ENCODE data around the gene KIRREL3. TPM values are rescaled to one million over a fixed set of nuclear protein-coding genes. Genes with fewer than 3 reads are reported as not detected.

Gene KIRREL3
- total RNA-seq, 4 donors from 2014 or later: 0.19 TPM; not detected in 3

DNA sequence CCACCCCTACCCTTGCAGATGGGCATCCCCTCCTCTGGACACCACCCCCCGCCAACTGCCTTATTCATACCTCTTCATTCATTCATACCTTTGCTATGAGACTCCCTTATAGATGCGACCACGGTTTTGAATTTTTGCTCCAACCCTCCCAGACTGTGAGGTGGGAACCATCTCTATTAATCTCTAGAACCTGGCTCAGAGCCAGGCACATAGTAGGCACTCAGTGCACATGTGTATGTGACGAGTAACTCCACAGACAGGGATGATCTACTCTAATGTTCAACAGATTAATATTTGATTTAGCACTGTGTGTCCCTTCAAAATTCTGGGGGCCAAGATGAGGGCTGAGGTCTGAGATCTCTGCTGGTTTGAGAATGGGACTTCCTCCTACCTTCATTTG is 424.7 kb downstream of the KIRREL3 start:
- Histone ChIP-seq H3K36me3 (no peaks in the 10 kb centered on the region), H3K9me3 (no peaks in the 10 kb centered on the region), H3K4me3 (no peak overlapping the region), H3K27me3 (peaks cover 0 to 88% (median 0%) of the 10 kb centered on the region in 4 donors), H3K27ac (no peak overlapping the region), H3K4me1 (no peaks in the 10 kb centered on the region)
- intact Hi-C loops (cut with DNase I): no loop called here
- WGBS, 2 donors: 72 to 77% methylated on average over 4 of the region's 4 CpGs
- TF ChIP-seq CTCF (IDR thresholded peaks at IDR 0.05): no peak
- TF ChIP-seq POLR2A (IDR thresholded peaks at IDR 0.05): no peak
- no peak for DNase-seq

DNA sequence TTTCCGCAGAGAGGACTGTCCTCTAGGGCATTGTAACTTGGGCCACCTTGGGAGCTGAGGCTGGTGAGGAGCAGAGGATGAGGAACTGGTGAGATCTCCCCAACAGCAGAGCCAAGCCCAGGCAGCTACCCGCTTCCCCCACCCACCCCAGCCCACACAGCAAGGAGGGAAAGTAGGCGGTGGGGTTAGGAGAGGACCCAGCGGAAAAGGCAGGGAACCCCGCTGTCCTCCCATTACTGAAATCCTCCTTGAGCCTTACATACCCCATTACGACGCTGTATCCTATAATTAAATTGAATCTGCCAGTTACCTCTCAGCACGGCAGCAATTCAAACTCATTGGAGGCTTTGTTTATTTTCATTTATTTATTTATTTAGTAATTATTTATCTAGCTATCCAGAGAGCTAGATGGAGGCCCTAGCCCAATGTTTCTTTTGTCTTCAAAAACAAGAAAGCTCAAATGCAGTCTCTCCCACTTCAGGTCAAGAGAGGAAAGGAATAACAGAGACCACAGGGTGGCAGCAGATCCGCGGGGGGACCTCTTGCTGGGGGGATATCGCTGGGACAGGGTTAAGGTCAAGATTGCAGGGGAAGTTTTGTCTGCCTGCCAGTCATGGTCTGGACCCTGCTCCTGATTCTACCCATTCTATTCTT is 427.1 kb downstream of the KIRREL3 start:
- intact Hi-C loops (cut with DNase I): no loop called here
- H3K27ac ChIP-seq: no peak overlapping the region
- H3K27me3 ChIP-seq: peaks cover 0 to 85% (median 0%) of the 10 kb centered on the region in 4 donors
- no peak for DNase-seq
- no peaks in the 10 kb centered on the region for H3K9me3 ChIP-seq
- TF ChIP-seq CTCF (IDR thresholded peaks at IDR 0.05) (no peak), POLR2A (IDR thresholded peaks at IDR 0.05) (no peak)
- H3K4me1 ChIP-seq: no peaks in the 10 kb centered on the region
- WGBS, 2 donors: 29 to 44% methylated on average over 8 to 9 of the region's 11 CpGs
- no peak overlapping the region for H3K4me3 ChIP-seq
- H3K36me3 ChIP-seq: no peaks in the 10 kb centered on the region

DNA sequence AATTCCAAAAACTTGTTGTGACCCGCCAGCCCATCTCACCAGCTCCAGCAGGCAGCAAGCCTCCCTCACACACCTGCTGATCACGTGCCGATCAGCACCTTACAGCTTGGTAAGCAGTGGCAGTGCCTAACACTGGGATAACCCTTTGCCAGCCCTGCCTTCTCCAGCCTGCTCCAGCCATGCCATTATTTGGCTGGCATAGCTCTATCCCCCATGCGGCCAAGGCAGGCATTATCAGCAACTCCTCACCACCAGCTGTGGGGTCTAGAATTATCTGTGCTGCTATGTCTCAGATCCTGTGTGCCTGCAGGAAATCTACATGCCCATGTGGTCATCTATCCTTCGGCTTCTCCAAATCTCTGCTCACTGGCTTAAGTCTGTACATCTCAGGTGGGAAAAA is 430.1 kb downstream of the KIRREL3 start:
- no peaks in the 10 kb centered on the region for H3K4me1 ChIP-seq
- WGBS, 2 donors: 50 to 72% methylated on average over 5 of the region's 5 CpGs
- intact Hi-C loops (cut with DNase I): no loop called here
- no peaks in the 10 kb centered on the region for H3K36me3 ChIP-seq
- TF ChIP-seq CTCF (IDR thresholded peaks at IDR 0.05) (no peak), POLR2A (IDR thresholded peaks at IDR 0.05) (no peak)
- H3K27ac ChIP-seq: no peak overlapping the region
- no peaks in the 10 kb centered on the region for H3K9me3 ChIP-seq
- H3K4me3 ChIP-seq: no peak overlapping the region
- peaks cover 0 to 88% (median 0%) of the 10 kb centered on the region in 4 donors for H3K27me3 ChIP-seq
- DNase-seq: no peak

- TF ChIP-seq CTCF (IDR thresholded peaks at IDR 0.05) (no peak), POLR2A (IDR thresholded peaks at IDR 0.05) (no peak)
- WGBS, 2 donors: 33 to 50% methylated on average over 1 to 2 of the region's 4 CpGs
- H3K36me3 ChIP-seq: no peaks in the 10 kb centered on the region
- H3K27me3 ChIP-seq: peaks cover 0 to 95% (median 0%) of the 10 kb centered on the region in 4 donors
- DNase-seq: no peak
- H3K27ac ChIP-seq: no peak overlapping the region
- no peaks in the 10 kb centered on the region for H3K9me3 ChIP-seq
- no peaks in the 10 kb centered on the region for H3K4me1 ChIP-seq
- intact Hi-C loops (cut with DNase I): no loop called here
- H3K4me3 ChIP-seq: no peak overlapping the region
Measured at GRCh38 chr11:126567419-126567818, 433.2 kb downstream of the KIRREL3 start.

DNA sequence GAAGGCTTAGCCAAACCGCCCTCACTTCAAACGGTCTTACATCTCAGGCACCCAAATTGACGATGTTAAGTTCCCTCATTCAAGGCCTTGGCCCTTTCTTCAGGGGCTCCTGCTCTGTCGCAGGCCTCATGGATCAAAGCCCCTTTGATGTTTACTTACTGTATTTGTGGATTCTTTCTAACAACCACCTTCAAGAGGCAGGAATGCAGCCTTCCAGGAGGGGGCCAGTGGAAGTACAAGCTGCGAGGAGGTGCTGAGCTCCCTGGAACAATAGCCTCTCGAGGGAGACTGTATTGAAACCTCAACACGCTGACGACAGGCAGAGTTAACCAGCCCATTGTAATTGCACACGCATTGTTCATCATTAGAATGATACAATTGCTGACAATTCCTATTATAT is 436.0 kb downstream of the KIRREL3 start:
- H3K27me3 ChIP-seq: peaks cover 0 to 76% (median 0%) of the 10 kb centered on the region in 4 donors
- no peaks in the 10 kb centered on the region for H3K9me3 ChIP-seq
- intact Hi-C loops (cut with DNase I): no loop called here
- H3K4me3 ChIP-seq: no peak overlapping the region
- no peak for DNase-seq
- H3K36me3 ChIP-seq: no peaks in the 10 kb centered on the region
- H3K27ac ChIP-seq: no peak overlapping the region
- 2 to 7% methylated on average over 8 to 9 of the region's 9 CpGs for WGBS, 2 donors
- no peak for TF ChIP-seq POLR2A (IDR thresholded peaks at IDR 0.05)
- TF ChIP-seq CTCF (IDR thresholded peaks at IDR 0.05): no peak
- H3K4me1 ChIP-seq: no peaks in the 10 kb centered on the region

All from esophagus squamous epithelium (tissue), 5 donors.